Loucy (cell line): Measurements from ENCODE around the gene MAP7.

ENCODE experiments used
- EZH2phosphoT487 ChIP-seq: fragments of 200-600 bp; IDR thresholded peaks from 2 replicates; pipeline ENCODE4 v1.6.1; 2018; ENCODE audit warnings: antibody characterized with exemption, mild to moderate bottlenecking, moderate library complexity, borderline replicate concordance
- TF ChIP-seq, protein P1 (sequence below): fragments of 200-600 bp; sonication (generic); conservative IDR thresholded peaks from 2 replicates; pipeline ENCODE4 v1.5.1; 2014; ENCODE audit warnings: mild to moderate bottlenecking, antibody characterized with exemption, low read length

- TF ChIP-seq, protein P1, sequence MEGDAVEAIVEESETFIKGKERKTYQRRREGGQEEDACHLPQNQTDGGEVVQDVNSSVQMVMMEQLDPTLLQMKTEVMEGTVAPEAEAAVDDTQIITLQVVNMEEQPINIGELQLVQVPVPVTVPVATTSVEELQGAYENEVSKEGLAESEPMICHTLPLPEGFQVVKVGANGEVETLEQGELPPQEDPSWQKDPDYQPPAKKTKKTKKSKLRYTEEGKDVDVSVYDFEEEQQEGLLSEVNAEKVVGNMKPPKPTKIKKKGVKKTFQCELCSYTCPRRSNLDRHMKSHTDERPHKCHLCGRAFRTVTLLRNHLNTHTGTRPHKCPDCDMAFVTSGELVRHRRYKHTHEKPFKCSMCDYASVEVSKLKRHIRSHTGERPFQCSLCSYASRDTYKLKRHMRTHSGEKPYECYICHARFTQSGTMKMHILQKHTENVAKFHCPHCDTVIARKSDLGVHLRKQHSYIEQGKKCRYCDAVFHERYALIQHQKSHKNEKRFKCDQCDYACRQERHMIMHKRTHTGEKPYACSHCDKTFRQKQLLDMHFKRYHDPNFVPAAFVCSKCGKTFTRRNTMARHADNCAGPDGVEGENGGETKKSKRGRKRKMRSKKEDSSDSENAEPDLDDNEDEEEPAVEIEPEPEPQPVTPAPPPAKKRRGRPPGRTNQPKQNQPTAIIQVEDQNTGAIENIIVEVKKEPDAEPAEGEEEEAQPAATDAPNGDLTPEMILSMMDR, result no peak
- TF ChIP-seq EZH2phosphoT487, result no peak
Observed at GRCh38 chr6:136599329-136600011, 49.2 kb upstream of the MAP7 start.
